NAMALWA (cell line): Measurements from ENCODE around the gene ABHD15.

Experiments used
- DNase-seq: peaks from one replicate; pipeline ENCODE4 v3.0.0-alpha.2; 2015; ENCODE audit warnings: low spot score

Gene ABHD15

GRCh38 chr17:29595107-29595942 is 28.5 kb upstream of the ABHD15 start:
- DNase-seq, result no peak

GRCh38 chr17:29594519-29595090 is 27.8 kb upstream of the ABHD15 start:
- DNase-seq, result no peak

- DNase-seq, result peak; percentile 62
These were observed 27.0 kb upstream of the ABHD15 start for GRCh38 chr17:29593591-29594518.

- peak; percentile 77 for DNase-seq
These were observed 26.2 kb upstream of the ABHD15 start, which contains the start of gene ANKRD13B for GRCh38 chr17:29592850-29593551. Gene ANKRD13B (plus strand): TSS chr17:29593132. CDS start chr17:29593622, 490 bp downstream.

- peak; percentile 83 for DNase-seq
These were observed 25.1 kb upstream of the ABHD15 start for GRCh38 chr17:29591737-29592608.

- DNase-seq, result peak; percentile 61
These were observed 24.4 kb upstream of the ABHD15 start for GRCh38 chr17:29591146-29591736.

- peak; percentile 55 for DNase-seq
These were observed 23.7 kb upstream of the ABHD15 start for GRCh38 chr17:29590411-29591145.

GRCh38 chr17:29589524-29590410 is 22.9 kb upstream of the ABHD15 start, which contains the start of gene GIT1:
Gene GIT1 (minus strand): TSS chr17:29589648. CDS start chr17:29589378, 270 bp downstream.
- peak; percentile 87 for DNase-seq

- DNase-seq, result peak; percentile 64
These were observed 21.9 kb upstream of the ABHD15 start for GRCh38 chr17:29588562-29589411.

- no peak for DNase-seq
These were observed 21.3 kb upstream of the ABHD15 start for GRCh38 chr17:29588017-29588561.

- no peak for DNase-seq
These were observed 20.8 kb upstream of the ABHD15 start for GRCh38 chr17:29587591-29587990.

- no peak for DNase-seq
These were observed 20.0 kb upstream of the ABHD15 start for GRCh38 chr17:29586676-29587469.

- DNase-seq, result peak; percentile 49
These were observed 18.4 kb upstream of the ABHD15 start for GRCh38 chr17:29585080-29585751.

- peak; percentile 44 for DNase-seq
These were observed 17.7 kb upstream of the ABHD15 start for GRCh38 chr17:29584452-29585079.
